Central memory CD4-positive, alpha-beta T cell (primary cell): ENCODE results near the gene NAP1L5.

Source experiments
- DNase-seq: peaks from one replicate; pipeline ENCODE4 v3.0.0; 2022

NAP1L5 gene

DNA sequence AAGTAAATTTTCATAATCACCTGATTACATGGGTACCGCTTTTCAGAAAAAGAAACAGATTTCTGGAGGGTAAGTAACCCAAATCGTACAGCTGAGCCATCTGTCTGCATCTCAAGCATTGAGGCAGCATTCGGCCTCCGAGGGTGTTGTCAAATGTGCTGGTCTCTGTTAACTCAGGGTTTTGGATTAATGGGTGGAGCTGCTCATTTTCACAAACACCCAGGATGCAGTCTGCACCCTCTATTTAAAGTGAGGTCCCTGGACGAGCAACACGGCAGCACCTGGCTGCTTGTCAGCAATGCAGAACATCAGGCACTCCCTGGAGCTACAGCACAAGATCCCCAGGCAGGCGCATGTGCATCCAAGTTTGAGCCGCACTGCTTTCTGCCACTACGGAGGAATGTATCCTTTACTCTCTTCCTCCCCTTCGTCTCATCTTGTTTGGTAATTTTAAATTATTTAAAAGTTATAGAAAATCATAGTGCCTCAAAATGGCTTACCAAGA lies 24.7 kb upstream of the NAP1L5 start:
- DNase-seq, result no peak

DNA sequence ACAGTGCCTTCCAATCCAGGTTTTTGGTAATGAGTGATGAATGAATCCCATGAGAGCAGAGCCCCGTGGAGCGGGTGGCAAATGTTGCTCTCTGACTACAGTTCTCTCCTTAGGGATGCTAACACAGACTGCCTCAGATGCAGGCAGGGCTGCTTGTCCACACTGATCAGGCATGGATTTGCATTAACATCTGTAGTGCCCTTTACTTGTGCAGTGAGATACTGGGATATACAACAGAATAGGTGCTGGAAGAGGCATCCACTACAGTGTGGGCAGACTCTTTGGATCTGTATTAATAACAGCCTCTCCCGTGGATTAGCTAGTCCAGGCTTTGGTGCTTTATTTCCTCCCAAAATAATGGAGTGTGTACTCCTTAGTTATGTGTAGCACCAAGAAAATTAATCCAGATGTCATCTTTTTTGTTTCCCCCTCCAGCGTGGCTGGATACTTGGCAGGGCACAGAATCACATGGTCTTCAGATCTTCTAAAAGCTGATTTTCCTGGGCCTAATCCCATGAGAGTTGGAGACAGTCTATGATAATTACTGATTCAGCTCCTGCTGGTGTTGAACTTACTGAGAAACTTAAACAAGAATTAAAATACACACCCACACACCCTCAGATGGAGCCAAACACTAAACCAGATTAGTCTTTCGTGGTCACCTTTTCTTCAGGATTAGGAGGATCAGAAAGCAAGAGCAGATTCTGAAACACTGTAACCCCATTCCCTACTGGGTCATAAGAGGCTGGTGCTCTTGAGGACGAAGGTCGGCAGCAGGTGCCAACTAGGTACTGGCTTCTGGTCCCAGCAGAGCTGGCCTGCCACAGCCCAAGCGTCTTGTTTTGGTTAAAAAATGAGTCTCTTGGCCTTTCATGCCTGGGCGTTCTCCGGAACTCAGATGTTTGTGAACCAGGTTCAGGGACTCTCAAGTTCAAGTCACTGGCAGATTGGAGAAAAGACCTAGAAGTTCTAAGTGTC lies 23.1 kb upstream of the NAP1L5 start:
- DNase-seq, result no peak

DNA sequence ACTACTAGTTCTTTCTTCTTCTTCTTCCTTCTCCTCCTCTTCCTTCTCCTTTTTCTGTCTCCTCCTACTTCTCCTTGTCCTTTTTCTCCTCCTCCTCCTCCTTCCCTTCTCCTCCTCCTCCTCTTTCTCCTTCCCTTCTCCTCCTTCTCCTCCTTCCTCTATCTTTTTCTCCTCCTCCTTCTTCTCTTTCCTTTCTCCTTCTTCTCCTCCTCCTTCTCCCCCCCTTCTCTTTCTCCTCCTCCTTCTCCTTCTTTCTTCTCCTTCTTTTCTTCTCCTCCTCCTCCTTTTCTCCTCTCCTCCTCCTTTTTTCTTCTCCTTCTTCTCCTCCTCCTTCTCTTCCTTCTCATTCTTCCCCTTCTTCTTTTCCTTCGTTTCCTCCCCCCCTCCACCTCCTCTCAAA lies 21.8 kb upstream of the NAP1L5 start:
- no peak for DNase-seq

DNA sequence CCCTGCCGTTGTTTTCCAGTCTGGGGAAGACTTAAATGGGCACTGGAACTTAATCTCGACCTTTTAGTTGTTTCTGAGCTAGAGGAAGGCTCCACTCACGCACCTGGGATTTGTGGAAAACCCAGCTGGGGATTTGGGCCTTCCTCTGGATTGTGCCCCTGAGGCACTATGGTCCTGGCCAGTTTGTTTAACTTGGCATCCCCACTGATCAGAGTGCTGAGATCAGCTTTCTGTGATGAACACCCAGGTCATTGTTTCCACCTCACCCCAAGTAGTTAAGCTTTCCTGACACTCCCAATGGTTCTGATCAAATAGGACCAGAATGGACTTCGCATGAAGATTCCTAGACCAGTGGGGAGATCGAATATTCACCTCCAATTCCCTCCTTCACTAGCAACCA lies 20.5 kb upstream of the NAP1L5 start:
- no peak for DNase-seq

DNA sequence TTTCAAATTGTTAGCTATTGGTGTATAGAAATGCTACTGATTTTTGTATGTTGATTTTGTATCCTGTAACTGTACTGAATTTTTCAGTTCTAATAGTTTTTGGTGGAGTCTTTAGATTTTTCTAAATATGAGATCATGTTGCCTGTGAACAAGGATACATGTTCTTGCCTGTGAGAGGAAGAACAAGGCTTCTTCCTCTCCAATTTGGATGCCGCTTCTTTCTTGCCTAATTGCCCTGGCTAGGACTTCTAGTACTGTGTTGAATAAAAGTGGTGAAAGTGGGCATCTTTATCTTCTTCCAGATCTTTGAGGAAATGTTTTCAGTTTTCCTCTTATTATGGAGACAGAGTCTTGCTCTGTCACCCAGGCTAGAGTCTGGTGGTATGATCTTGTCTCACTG lies 16.2 kb upstream of the NAP1L5 start:
- no peak for DNase-seq

DNA sequence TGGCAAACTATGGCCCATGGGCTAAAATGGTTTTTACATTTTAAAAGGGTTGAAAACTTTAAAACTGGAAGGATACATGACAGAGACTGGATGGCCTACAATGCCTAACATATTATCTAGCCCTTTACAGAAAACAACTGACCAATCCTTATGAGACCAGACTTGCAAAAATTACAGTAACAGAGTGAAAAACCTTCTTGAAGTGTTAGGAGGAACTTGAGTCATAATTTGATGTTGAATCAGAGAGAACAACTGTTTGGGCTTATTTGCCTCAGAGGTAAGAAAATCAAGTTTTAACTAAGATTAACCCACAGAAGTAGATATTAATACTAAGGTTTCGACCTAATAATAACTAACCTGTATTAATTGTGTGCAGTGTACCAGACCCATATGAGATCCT lies 12.4 kb upstream of the NAP1L5 start:
- DNase-seq, result no peak

DNA sequence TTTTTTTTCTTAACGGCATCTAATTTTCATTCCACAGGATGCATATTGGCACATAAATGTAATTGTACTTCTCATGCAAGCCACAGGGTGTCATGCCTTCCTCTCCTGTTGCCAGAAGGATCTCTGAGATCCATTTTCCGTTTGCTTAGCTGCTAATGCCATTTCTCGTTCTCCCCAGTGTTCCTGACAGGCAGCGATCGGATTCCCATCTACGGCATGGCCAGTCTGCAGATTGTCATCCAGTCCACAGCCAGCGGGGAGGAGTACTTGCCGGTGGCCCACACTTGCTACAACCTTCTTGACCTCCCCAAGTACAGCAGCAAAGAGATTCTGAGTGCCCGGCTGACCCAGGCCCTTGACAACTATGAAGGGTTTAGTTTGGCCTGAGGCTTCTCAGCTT lies 8.9 kb upstream of the NAP1L5 start:
- DNase-seq, result no peak

DNA sequence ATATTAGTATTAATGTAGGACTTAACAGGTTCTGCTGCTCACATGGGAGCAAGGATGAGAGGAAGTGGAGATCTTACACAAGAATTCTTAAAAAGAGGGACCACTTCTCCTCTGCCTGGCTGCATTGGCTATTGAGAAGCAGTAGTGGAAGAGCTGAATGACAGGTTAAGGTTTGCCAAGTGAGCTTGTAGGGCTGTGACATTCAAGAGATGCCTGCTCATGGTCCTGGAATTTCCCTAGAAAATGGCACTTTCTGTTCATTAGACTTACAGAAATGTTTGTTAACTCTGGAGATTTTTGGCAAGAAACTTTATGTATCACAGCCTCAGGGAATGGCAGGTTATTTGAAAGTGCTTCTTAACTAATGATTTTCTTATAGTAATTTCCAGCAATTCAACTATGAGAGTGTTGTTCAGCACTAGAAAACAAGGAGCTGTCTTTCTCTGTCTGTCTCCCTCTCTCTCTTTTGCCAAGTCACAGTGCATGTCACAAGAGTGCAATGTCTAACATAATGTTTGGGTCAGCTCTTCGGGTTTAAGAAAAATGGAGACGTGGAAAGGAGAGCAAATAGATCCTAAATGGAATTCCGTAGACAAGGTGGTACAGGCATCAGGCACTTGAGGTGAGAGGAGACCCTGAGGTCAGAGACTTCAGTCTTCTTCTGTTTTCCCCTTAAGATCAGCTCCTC lies 8.3 kb upstream of the NAP1L5 start:
- DNase-seq, result no peak

DNA sequence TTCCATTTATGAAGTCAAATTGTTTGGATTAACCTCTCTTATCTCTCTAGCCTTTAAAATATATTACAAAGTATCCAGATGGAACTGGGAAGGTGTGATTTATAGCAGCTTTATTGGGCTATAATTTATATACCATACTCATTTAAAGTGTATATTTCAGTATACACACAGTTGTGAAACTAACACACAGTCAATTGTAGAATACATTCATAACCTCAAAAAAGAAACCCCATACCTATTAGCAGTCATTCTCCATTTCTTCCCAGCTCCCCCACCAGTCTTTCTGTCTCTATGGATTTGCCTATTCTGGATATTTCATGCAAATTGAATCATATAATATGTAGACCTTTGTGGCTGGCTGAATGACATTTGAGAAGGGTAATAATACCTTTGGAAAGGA lies 7.6 kb upstream of the NAP1L5 start:
- no peak for DNase-seq

DNA sequence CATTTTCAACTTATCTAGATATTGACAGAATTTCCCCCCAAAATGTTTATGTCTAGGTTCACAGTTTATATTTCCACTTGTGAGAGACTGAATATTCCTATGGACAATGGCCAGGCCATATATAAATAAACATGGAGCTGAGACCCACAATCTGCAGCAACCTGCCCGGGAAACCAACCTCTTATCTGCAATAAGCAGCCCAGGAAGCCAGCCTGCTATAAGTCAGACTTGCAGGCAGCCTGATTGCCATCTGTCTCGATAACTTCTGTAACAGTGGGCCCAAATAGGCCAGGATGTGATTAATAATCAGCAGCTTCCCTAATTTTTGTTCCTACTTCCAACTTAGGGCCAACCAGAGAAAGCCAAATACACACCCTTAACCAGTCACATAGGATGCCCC lies 5.2 kb upstream of the NAP1L5 start:
- DNase-seq, result no peak

DNA sequence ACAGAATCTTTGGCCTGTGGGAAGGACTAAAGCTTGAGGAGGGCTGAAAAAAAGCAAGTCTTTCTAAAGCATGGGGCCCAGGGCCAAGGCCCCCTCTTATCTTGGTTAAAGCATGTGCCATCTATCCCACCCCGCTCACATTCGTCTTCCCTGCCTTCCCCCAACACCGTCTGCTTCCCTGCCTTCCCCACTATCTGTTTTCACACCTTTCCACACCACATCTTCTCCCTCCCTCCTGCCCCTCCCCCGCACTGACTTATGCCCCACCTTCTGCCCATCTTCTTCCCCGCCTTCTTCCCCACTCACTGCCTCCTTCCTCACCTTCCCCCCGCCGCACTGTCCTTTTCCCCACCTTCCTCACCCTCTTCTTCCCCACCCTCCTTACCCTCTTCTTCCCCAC lies 890 bp upstream of the NAP1L5 start:
- no peak for DNase-seq

DNA sequence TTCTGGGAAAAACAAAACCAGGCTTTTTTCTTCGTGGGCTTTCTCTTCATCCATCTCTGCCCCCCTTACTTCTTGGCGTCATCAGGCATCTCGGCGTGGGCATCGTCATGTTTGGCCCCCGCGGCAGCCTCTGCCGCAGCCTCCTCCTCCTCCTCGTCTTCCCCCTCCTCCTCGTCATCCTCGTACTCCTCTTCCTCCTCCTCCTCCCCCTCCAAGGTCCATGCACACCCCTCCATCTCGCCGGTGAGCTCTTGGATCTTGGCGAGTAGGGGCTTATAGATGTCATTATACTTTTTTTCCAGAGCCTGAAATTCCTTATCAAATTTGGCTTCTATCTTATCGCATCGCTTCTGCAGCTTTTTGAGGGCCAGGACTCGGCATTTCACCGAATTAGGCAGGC lies 488 bp downstream of the NAP1L5 start:
- DNase-seq, result peak; percentile 9

DNA sequence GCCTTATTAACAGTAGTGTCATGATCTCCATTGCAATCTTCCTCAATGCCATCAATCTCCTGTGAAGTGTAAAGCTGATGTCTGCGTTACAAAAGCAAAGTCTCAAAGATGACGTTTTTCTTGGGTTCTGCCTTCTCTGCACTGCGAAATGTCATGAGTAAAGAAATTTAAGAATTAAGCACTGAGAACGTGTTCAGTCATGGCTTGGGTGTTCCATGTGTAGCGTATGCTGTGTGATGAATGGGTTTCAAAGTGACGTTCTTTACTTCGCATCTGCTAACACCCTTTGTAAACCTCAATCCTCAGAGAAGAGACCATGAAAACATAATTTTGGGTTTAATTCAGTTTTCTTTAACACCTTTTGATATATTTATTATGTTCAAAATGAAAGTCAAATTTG lies 999 bp downstream of the NAP1L5 start:
- DNase-seq, result no peak

DNA sequence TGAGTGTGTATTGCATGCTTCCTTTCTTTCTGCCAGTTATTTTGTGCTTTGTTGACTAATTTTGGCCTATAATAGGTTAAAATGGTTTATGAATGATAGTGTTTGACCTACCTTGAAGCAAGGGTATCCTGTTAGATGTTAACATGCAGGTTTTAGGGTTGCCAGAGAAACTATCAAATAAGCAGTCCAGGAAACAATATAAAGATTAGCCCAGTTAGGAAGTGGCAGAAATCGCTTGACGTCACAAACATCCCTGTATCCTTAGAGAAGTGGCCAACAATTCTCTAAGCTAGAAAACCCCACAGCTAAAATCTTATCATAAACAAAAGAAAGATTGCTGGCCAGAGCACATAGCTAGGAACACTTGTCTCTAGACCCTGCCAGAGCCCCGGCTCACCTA lies 3.8 kb downstream of the NAP1L5 start:
- no peak for DNase-seq

DNA sequence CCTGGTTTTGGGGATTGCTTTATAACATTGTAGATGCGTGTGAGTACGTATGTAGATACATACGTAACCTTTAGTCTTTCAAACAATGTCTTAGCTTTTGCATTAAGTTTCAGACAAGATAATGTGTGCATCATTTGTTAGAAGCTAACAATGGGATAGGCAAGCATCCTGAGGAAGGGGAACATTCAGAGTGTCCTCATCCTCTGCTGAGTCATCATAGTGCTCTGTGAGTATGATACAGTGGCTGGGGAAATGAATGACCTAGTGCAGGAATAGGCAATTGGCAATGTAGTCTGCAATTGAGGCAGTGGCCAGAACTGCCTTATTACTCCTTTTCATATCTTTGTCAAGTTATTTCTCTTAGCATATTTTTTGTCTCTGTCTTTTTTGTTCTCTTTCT lies 7.3 kb downstream of the NAP1L5 start:
- DNase-seq, result no peak

DNA sequence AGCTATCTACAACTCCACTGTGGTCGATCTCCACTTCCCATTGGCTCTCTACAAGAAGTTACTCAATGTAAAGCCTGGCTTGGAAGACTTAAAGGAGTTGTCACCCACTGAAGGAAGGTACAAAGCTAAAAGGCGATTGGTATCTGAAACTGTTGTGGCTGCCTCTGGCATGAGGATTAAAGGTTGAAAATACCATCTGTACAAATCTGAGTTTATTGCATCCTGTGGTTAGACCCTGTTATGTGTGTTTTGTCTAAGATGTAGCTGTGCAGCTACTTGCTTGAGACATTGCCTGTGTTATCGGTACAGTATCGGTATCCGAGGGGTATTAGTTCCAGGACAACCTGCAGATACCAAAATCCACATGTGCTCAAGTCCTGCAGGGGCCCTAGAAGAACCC lies 16.4 kb downstream of the NAP1L5 start:
- DNase-seq, result no peak

DNA sequence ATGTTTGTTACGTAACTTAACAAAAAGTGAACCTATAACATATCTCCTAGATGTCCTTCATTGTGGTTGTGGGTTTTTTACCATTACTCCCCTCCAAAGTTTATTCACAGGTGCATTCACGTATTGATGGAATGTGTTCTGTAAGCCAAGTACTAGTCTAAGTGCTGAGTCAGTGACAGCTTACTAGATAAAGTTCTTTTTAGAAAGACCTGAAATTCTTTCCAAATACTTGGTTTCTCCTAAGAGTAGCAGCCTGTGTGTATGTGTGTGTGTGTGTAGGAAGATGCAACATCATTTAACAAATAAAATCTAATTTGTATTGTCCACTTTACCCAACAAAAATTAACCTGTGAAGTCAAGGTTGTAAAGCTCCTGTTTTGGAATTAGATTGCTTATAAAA lies 22.1 kb downstream of the NAP1L5 start:
- no peak for DNase-seq

DNA sequence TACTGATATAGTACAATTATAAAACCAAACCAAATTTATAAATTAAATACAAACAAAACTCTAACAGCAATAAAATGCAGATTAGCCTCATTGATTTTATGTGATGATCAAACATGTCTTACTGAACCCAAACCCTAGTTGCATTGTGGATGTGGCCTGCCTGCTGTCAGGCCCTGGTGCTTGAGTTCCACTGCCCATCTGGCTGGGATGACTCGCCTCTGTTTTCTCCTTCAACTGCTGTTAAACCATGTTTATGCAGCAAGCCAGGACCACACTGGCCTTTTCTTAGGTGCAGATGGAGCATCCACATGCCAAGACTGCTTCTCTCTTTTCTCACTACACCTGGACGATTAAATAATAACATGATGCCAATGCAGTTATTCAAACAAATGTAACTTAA lies 22.6 kb downstream of the NAP1L5 start:
- no peak for DNase-seq

DNA sequence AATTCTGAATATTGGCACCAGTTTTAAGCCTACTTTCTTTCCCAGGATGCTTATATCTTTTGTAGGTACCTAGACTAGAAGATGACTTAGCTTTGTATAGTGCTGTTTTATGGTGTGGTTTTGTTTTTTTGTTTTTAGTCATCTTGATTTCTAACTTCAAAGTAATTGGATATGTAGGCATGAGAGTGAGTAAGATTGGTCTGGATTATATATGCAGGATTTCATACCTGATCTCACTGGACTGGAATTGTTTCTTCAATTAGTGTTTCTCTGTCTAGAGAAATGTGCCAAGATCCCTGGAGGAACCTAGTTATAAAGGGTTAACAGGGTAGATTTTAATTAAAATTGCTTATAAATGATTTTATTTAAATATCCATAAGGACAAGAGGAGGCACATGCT lies 23.1 kb downstream of the NAP1L5 start:
- DNase-seq, result no peak

DNA sequence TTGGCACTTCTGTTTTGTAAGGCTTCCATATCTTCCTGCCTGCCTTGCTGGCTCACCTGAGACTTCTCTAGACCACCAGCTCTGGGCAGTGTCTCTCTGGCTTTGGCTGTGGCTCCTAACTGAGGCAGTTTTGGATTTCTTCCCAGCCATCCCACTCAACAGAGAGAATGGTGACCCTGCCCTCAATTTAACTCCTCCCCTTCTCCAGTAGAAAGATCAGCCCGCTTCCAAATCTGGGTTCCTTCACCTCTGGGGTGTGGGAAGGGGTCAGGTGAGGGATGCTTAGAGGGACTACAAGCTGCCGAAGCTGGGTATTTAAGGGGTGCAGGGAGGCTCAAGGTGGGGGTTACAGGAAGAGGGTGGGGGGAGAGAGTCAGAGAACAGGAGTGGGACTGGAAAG lies 23.7 kb downstream of the NAP1L5 start:
- no peak for DNase-seq

DNA sequence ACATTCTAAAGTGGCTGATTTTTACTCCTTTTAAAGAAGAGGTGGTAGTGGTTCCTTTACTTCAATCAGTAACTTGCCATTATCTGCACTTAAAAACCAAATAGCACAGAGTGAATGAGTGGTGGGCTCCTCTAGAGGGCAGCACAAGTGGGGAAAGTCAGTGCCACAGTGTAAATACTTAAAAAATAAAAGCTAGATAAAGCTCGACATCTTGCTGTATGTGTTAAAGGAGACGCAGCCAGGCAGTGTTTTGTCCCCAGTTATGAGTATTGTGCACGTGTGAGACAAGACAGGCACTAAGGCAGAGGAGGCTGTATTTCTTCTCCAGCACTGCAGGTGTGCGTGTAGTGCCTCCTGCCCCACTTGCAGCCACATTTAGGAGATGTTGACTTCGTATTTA lies 24.6 kb downstream of the NAP1L5 start:
- DNase-seq, result no peak

DNA sequence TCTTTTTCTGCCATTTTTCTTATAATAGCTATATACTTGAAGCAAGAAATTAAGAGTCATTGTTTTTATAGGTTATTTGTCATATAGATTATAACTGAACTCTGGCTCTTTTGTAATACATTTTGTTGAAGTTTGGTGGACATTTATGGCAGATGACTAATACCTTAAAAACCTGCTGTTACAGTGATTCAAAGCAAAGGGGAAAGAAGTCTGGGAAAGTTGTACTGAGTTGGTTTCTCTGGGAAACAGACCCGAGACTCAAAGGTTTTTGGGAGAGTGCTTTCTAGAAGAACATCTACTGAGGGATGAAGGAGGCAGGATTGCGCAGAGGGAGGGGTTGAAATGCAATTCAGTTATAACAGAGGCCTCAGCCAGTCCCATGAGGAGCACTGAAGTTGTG lies 35.9 kb downstream of the NAP1L5 start:
- no peak for DNase-seq

DNA sequence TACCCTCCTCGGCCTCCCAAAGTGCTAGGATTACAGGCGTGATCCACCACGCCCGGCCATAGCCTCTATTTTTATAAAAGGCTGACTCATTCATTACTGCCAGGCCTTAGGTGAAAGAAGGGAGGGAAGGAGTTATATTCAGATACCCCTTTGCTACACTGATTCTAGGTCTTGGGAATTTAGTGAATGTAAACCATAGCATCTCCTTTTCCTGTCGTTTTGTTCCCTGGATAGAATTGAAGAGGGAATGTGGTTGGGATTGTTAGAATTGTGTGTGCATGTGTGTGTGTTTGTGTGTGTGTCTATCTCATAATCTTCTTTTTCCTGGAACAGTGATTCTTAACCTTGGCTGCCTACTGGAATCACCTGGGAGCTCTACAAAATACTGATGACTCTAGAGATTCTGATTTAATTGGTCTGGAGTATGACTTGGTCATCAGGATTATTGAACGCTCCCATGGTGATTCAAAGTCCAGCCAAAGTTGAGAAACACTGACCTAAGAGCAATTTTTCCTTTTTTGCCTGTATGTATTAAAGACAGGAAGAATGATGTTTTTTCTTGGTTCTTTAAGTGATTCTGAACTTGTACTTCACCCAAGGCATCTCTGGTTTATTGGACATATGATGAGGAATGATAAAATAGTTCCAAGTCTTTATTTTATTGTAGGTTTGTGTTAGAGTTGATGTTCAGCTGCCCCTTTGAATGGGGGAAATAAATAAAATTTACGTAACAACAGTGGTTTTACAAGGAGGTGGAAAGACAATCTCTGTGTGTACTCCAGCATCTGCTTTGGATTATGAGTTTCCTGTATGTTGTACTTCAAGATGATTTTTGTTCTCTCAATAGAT lies 37.0 kb downstream of the NAP1L5 start:
- DNase-seq, result no peak
